ENCODE results near the gene SNUPN. TPM values are rescaled to one million over a fixed set of nuclear protein-coding genes. Genes with fewer than 3 reads are reported as not detected.

SNUPN gene
- total RNA-seq, 1 experiment from 2014 or later: 27.9 TPM

GRCh38 chr15:75659141-75659771 lies 33.7 kb upstream of the SNUPN start (continued):
- TF ChIP-seq, protein P1, sequence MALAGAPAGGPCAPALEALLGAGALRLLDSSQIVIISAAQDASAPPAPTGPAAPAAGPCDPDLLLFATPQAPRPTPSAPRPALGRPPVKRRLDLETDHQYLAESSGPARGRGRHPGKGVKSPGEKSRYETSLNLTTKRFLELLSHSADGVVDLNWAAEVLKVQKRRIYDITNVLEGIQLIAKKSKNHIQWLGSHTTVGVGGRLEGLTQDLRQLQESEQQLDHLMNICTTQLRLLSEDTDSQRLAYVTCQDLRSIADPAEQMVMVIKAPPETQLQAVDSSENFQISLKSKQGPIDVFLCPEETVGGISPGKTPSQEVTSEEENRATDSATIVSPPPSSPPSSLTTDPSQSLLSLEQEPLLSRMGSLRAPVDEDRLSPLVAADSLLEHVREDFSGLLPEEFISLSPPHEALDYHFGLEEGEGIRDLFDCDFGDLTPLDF (CRISPR knock-in tag; IDR thresholded peaks at IDR 0.05): no peak

DNA sequence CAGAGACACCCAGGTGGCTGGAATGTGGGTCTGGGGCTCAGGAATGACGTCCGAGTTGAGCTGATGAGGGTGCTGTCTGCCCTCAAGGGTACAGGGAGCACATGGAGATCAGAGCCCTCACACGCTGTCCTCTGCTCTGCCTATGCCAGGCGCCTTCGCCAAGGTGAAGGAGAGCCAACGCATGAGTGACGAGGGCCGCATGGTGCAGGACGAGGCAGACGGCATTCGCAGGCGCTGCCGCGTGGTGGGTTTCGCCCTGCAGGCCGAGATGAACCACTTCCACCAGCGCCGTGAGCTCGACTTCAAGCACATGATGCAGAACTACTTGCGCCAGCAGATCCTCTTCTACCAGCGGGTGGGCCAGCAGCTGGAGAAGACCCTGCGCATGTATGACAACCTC lies 31.3 kb upstream of the SNUPN start:
- Mint-ChIP-seq H3K4me3 (no peak overlapping the region), H3K4me1 (peaks cover 16% of the 10 kb centered on the region), H3K27ac (peak overlapping the region; percentile 43), H3K9me3 (no peaks in the 10 kb centered on the region), H3K27me3 (ENCODE audit: low read depth) (no peaks in the 10 kb centered on the region), H3K36me3 (peaks cover 10% of the 10 kb centered on the region; the same call in 1 of the 2 replicates)
- CTCF ChIA-PET: no interaction called here
- no peak for ATAC-seq
- no peak for DNase-seq (ENCODE audit: low spot score)
- POLR2A ChIA-PET: no interaction called here
- no peak for TF ChIP-seq ZNF396 (CRISPR knock-in tag; IDR thresholded peaks at IDR 0.05; ENCODE audit: borderline replicate concordance)
- TF ChIP-seq PRRX2 (CRISPR knock-in tag; IDR thresholded peaks at IDR 0.05): no peak
- no peak for TF ChIP-seq ETV6 (CRISPR knock-in tag; IDR thresholded peaks at IDR 0.05)
- TF ChIP-seq GRHL2 (CRISPR knock-in tag; IDR thresholded peaks at IDR 0.05; ENCODE audit: insufficient replicate concordance, severe bottlenecking): no peak
- TF ChIP-seq USF2 (CRISPR knock-in tag; IDR thresholded peaks at IDR 0.05): no peak
- TF ChIP-seq, protein P2, sequence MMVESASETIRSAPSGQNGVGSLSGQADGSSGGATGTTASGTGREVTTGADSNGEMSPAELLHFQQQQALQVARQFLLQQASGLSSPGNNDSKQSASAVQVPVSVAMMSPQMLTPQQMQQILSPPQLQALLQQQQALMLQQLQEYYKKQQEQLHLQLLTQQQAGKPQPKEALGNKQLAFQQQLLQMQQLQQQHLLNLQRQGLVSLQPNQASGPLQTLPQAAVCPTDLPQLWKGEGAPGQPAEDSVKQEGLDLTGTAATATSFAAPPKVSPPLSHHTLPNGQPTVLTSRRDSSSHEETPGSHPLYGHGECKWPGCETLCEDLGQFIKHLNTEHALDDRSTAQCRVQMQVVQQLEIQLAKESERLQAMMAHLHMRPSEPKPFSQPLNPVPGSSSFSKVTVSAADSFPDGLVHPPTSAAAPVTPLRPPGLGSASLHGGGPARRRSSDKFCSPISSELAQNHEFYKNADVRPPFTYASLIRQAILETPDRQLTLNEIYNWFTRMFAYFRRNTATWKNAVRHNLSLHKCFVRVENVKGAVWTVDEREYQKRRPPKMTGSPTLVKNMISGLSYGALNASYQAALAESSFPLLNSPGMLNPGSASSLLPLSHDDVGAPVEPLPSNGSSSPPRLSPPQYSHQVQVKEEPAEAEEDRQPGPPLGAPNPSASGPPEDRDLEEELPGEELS (CRISPR knock-in tag; IDR thresholded peaks at IDR 0.05): no peak
- no peak for TF ChIP-seq ZNF138 (CRISPR knock-in tag; conservative IDR thresholded peaks at IDR 0.05)
- no peak for TF ChIP-seq MYBL2 (CRISPR knock-in tag; IDR thresholded peaks at IDR 0.05)
- TF ChIP-seq NFE2L1 (CRISPR knock-in tag; IDR thresholded peaks at IDR 0.05): no peak
- no peak for TF ChIP-seq HMGA2 (CRISPR knock-in tag; IDR thresholded peaks at IDR 0.05)
- TF ChIP-seq SMAD4 (CRISPR knock-in tag; IDR thresholded peaks at IDR 0.05): no peak
- no peak for TF ChIP-seq CREB1 (CRISPR knock-in tag; IDR thresholded peaks at IDR 0.05)
- TF ChIP-seq, protein P3, sequence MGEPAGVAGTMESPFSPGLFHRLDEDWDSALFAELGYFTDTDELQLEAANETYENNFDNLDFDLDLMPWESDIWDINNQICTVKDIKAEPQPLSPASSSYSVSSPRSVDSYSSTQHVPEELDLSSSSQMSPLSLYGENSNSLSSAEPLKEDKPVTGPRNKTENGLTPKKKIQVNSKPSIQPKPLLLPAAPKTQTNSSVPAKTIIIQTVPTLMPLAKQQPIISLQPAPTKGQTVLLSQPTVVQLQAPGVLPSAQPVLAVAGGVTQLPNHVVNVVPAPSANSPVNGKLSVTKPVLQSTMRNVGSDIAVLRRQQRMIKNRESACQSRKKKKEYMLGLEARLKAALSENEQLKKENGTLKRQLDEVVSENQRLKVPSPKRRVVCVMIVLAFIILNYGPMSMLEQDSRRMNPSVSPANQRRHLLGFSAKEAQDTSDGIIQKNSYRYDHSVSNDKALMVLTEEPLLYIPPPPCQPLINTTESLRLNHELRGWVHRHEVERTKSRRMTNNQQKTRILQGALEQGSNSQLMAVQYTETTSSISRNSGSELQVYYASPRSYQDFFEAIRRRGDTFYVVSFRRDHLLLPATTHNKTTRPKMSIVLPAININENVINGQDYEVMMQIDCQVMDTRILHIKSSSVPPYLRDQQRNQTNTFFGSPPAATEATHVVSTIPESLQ (CRISPR knock-in tag; IDR thresholded peaks at IDR 0.05): no peak
- TF ChIP-seq JUN (CRISPR knock-in tag; IDR thresholded peaks at IDR 0.05): no peak
- TF ChIP-seq ZNF532 (CRISPR knock-in tag; IDR thresholded peaks at IDR 0.05; ENCODE audit: borderline replicate concordance): no peak
- no peak for TF ChIP-seq ATF2 (CRISPR knock-in tag; IDR thresholded peaks at IDR 0.05; ENCODE audit: borderline replicate concordance, low read depth)
- no peak for TF ChIP-seq ZNF512 (CRISPR knock-in tag; IDR thresholded peaks at IDR 0.05; ENCODE audit: borderline replicate concordance)
- TF ChIP-seq SMAD3 (CRISPR knock-in tag; IDR thresholded peaks at IDR 0.05; ENCODE audit: borderline replicate concordance): no peak

Measured in WTC11 (cell line).